ENCODE results near the gene AKAP14.
A peak's percentile ranks its signal among the peaks of the same experiment; 100 is the strongest.
"Not testable (repeated sequence)": the region's sequence is repeated elsewhere in the genome, so short reads cannot be mapped to it uniquely, and the experiment has no call there.

The AKAP14 gene

GRCh38 chrX:119919835-119920585 lies 24.3 kb downstream of the AKAP14 start:
- DNase-seq, result no peak

- not testable (repeated sequence) for DNase-seq
These were observed 26.7 kb downstream of the AKAP14 start for GRCh38 chrX:119922391-119922790.

- DNase-seq, result no peak
These were observed 39.7 kb downstream of the AKAP14 start for GRCh38 chrX:119935215-119935874.

DNA sequence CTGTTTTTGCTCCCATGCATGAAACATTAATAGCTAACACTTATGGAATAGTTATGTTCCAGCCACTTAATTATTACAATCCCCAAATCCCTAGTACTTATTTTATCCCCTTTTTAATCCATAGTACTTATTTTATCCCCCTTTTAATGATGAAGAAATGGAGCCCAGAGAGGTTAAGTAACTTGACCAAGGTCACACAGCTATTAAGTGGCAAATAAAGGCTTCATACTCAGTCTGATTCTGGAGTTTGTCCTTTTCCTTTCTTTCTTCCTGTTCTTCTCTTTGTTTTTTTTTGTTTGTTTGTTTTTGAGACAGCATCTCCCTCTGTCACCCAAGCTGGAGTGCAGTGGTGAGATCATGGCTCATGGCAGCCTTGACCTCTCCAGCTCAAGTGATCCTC lies 45.6 kb downstream of the AKAP14 start:
- DNase-seq, result no peak

GRCh38 chrX:119942173-119942819 lies 46.6 kb downstream of the AKAP14 start:
- no peak for DNase-seq

DNA sequence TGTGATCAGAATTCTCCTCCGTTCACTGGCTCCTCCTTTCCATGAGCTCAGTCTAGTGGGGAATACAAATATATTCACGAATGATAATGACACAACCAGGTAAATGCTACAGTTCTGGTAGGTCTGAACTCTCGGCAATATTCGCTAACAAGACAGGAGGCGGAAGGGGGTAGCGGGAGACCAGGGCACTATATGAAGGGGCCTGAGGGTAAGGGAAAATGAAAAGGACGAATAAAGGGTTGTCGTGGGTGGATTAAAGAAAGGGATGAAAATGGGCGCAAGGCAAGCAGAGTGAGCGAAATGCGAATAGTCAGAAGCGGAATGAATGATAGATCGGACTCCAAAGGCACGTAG lies 47.1 kb downstream of the AKAP14 start:
- DNase-seq, result peak in 1 of 51 donors; percentile 11

DNA sequence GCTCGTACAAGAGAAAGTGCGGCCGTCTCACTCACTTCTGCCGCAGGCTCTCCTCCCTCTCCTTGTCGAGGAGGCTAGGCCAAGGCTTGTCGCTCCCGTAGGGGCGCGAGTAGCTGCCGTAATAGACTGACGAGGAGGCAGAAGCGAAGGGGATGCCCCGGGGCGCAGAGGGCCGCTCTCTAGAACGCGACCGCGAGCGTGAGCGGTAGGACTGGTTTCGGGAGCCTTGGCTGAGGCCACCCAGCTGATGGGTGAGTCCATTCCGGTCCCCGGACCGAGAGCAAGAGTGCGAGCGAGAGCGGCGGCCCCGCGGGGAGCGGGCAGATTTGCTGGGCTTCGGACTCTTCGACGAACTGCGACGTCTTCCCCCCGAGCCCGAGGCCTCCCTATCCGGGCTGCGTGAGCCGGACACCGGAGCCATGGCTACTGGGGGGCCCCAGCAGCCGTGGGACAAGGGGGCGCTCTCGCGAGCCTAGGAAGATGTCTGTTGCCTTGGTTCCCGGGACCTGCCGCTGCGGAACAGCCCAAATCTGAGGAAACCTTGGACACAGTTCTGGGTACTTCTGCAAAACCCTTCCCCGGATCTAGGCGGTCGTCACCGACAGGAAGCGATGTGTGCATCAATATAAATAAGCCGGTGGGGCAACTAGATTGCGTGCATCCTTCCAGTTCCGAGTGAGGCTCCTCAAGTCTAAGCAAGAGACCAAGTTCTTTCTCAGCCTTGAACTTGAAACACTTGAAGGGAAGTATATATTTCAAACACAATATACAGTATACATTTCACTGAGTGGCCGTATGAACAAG lies 47.7 kb downstream of the AKAP14 start, which contains the start of gene NKAP:
Gene NKAP (minus strand): TSS at position 567 of the 804 bp plus-strand sequence. CDS start 146 bp downstream, at position 421.
- peak; percentile 14 to 85 (median 57) for DNase-seq

DNA sequence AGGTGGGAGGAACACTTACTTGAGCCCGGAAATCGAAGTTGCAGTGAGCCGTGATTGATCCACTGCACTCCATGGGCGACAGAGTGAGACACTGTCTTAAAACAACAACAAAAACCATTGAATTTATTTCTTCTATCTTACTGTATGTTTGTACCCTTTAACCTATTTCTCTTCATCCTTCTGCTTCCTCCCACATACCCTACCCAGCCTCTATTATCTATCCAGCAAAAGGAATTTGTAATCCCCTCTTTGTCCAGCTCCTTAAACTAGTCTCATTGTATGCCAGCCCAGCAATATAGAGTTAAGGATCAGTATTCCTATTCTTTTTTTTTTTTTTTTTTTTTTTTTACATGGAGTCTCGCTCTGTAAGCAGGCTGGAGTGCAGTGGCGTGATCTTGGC lies 49.8 kb downstream of the AKAP14 start:
- no peak for DNase-seq

DNA sequence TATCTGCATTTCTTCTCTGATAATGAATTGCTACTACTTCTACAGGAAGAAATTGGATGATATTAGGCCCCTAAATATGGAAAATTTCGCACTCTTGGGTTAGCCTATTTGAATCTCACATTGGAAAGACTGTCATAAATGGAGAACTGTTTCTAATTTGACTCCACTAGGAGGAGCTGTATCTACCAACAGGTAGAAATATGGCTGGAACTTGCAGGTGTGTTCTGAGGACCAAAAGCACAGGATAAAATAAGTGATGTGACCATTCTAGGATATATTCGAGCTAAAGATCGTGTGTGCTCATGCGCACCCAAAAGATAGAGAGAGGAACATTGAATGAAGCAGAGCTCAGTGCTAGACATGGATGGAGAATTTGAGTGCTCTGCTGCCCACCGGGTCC lies 52.7 kb downstream of the AKAP14 start:
- no peak for DNase-seq

- DNase-seq, result no peak
These were observed 58.7 kb downstream of the AKAP14 start for GRCh38 chrX:119954374-119954773.

DNA sequence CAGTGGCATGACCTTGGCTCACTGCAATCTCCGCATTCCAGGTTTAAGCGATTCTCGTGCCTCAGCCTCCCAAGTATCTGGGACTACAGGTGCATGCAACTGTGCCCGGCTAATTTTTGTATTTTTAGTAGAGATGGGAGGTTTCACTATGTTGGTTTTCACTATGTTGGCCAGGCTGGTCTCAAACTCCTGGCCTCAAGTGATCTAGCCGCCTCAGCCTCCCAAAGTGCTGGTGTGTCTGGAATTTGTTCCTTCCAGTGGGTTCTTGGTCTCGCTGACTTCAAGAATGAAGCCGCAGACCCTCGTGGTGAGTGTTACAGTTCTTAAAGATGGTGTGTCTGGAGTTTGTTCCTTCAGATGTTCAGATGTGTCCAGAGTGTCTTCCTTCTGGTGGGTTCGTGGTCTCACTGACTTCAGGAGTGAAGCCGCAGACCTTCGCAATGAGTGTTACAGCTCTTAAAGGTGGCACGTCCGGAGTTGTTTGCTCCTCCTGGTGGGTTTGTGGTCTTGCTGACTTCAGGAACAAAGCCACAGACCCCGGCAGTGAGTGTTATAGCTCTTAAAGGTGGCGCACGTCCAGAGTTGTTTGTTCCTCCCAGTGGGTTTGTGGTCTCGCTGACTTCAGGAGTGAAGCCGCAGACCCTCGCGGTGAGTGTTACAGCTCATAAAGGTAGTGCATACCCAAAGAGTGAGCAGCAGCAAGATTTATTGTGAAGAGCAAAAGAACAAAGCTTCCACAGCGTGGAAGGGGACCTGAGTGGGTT lies 60.3 kb downstream of the AKAP14 start:
- DNase-seq, result not testable (repeated sequence)

- DNase-seq, result no peak
These were observed 64.9 kb downstream of the AKAP14 start for GRCh38 chrX:119960625-119961024.

DNA sequence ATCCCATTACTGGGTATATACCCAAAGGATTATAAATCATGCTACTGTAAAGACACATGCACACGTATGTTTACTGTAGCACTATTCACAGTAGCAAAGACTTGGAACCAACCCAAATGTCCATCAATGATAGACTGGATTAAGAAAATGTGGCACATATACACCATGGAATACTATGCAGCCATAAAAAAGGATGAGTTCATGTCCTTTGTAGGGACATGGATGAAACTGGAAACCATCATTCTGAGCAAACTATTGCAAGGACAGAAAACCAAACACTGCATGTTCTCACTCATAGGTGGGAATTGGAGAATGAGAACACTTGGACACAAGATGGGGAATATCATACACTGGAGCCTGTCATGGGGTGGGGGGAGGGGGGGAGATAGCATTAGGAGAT lies 71.1 kb downstream of the AKAP14 start:
- not testable (repeated sequence) for DNase-seq
